Heart right ventricle (tissue), 16 donors: Measurements from ENCODE around the gene PLCB2. TPM values are rescaled to one million over a fixed set of nuclear protein-coding genes. Genes with fewer than 3 reads are reported as not detected.

Source experiments
- ATAC-seq, 8 donors: fragments of 200-7000 bp; cut with Tn5 transposase; one replicate each; pipeline ENCODE4 v1.9.1; 2020; ENCODE audit warnings: mild to moderate bottlenecking in 8 of 8, moderate library complexity in 8 of 8, moderate number of reproducible peaks in 1 of 8
- DNase-seq, 2 donors: peaks; one replicate each; pipeline ENCODE4 v3.0.0-alpha.2; 2020
- H3K27ac ChIP-seq, 10 donors: fragments of 200-600 bp; sonication (generic) in 2 of 10; one replicate each; pipeline versions ENCODE4 v1.5.0 to v1.8.0; 2020 to 2022; ENCODE audit warnings: mild to moderate bottlenecking in 3 of 10
- H3K27me3 ChIP-seq, 7 donors: fragments of 200-600 bp; one replicate each; pipeline ENCODE4 v1.8.0; 2021 to 2022; ENCODE audit warnings: mild to moderate bottlenecking in 2 of 7
- H3K36me3 ChIP-seq, 9 donors: fragments of 200-600 bp; sonication (generic) in 1 of 9; one replicate each; pipeline versions ENCODE4 v1.5.0 to v1.8.0; 2020 to 2022; ENCODE audit warnings: mild to moderate bottlenecking in 2 of 9
- H3K4me1 ChIP-seq, 9 donors: fragments of 200-600 bp; sonication (generic) in 1 of 9; one replicate each; pipeline versions ENCODE4 v1.5.0 to v1.8.0; 2020 to 2022; ENCODE audit warnings: mild to moderate bottlenecking in 4 of 9
- H3K4me3 ChIP-seq, 10 donors: fragments of 200-600 bp; sonication (generic) in 2 of 10; one replicate each; pipeline versions ENCODE4 v1.5.0 to v1.8.0; 2020 to 2022; ENCODE audit warnings: mild to moderate bottlenecking in 7 of 10, moderate library complexity in 2 of 10
- H3K9me3 ChIP-seq, 11 donors: fragments of 200-600 bp in 10 of 11; sonication (generic) in 2 of 11; one replicate each; pipeline versions ENCODE4 v1.5.0 to v1.8.0; 2013 to 2022; ENCODE audit warnings: mild to moderate bottlenecking in 2 of 11, control low read depth in 1 of 11, moderate library complexity in 1 of 11
- CTCF ChIP-seq, 9 donors: fragments of 200-600 bp; sonication (generic) in 2 of 9; IDR thresholded peaks; one replicate each; pipeline versions ENCODE4 v1.5.0 to v1.8.0; 2021 to 2022; ENCODE audit warnings: antibody characterized with exemption in 9 of 9, mild to moderate bottlenecking in 5 of 9, moderate library complexity in 1 of 9
- WGBS, 2 donors: extraction: QIAGEN DNeasy Blood & Tissue Kit; methylation state at CpG; one replicate each; pipeline ENCODE4 v1.1.7; 2013; ENCODE audit warnings: inconsistent platforms in 1 of 2; 5-methylcytosine and 5-hydroxymethylcytosine counted together
- intact Hi-C, 10 donors: fragments of 100-400 bp; cut with DNase I; formaldehyde crosslinking; loops; one replicate each; pipeline versions ENCODE4 v1.11.1 to v1.14.2; 2022
- polyA plus RNA-seq, 2 donors: library from polyadenylated mRNA; stranded (reverse); fragments of 200-250 nt; gene quantifications; one replicate each; pipeline ENCODE4 v1.2.3, GENCODE V29; 2013
- total RNA-seq, 10 donors: library from RNA; stranded (reverse); fragmentation: NEBNext Ultra II Directional in 3 of 10; extraction: Animal tissue kit (Norgen Biotek cat#: 25700) in 3 of 10; gene quantifications; one replicate each; pipeline versions ENCODE4 v1.2.1 to v1.2.4, GENCODE V29; 2021 to 2023
- donor health status: Arrhythmogenic right ventricular cardiomyopathy.
- donor health status: ischemic (EF 13 %, LVEDD 7.1; RV severe dilation, severe dysfunction).
- donor health status: healthy with polysubstance abuse.
- donor health status: DM: no; HTN: yes; CAD: no.
- donor health status: DM: no; HTN: no; CAD: no.
- donor health status: ischemic (EF 25% LVEDD 6.9; RV normal size, moderate dysfunction).
- donor health status: ischemic (EF 25% LVEDD 5.7; RV mildly dilated, moderate dysfunction).
- donor health status: healthy.
- donor health status: DM: yes; HTN: yes; CAD: no.
- donor health status: Ischemic cardiomyopathy.
- donor health status: ischemic (EF 35%, LVEDD 5.7; RV mildly dilated, moderate dysfunction).
- donor health status: nonischemic (EF 11% LVEDD 7.7; RV severe dilation, severe dysfunction).
- donor health status: DM: yes; HTN: yes; CAD: no.
- donor health status: PGD.
- donor health status: ischemic (EF 29% LVEDD 5.4; RV normal size, mild dysfunction).
- donor health status: nonischemic (EF 23%, LVEDD 6.1; RV moderate dilation, normal function).

Gene PLCB2
- total and polyA plus RNA-seq, 12 donors, result 1.2 to 24.4 (median 4.9) TPM

GRCh38 chr15:40345867-40346578 is 38.3 kb upstream of the PLCB2 start:
- intact Hi-C loops, result loop anchor here in 4 of 10 donors (2.0 to 5.0 kb wide), 4 partner anchors 25 to 77 kb away; no protein-coding TSS in a partner anchor
- H3K27ac ChIP-seq, result no peak overlapping the region
- DNase-seq (no peak), ATAC-seq (no peak)
- H3K9me3 ChIP-seq, result no peaks in the 10 kb centered on the region
- no peak overlapping the region for H3K4me3 ChIP-seq
- 94 to 95% methylated on average over 6 of the region's 6 CpGs for WGBS, 2 donors
- no peaks in the 10 kb centered on the region for H3K36me3 ChIP-seq
- peaks cover 11 to 50% (median 37%) of the 10 kb centered on the region in 9 donors for H3K4me1 ChIP-seq
- TF ChIP-seq CTCF (IDR thresholded peaks at IDR 0.05), result no peak
- no peaks in the 10 kb centered on the region for H3K27me3 ChIP-seq

GRCh38 chr15:40345225-40345866 is 37.6 kb upstream of the PLCB2 start:
- DNase-seq (no peak), ATAC-seq (no peak)
- Histone ChIP-seq H3K36me3 (no peaks in the 10 kb centered on the region), H3K9me3 (no peaks in the 10 kb centered on the region), H3K27me3 (no peaks in the 10 kb centered on the region), H3K4me3 (no peak overlapping the region), H3K4me1 (peaks cover 17 to 57% (median 43%) of the 10 kb centered on the region in 9 donors), H3K27ac (no peak overlapping the region)
- TF ChIP-seq CTCF (IDR thresholded peaks at IDR 0.05), result no peak
- WGBS, 2 donors, result 72 to 74% methylated on average over 10 of the region's 10 CpGs
- intact Hi-C loops, result loop anchor here in 4 of 10 donors (2.0 to 5.0 kb wide), 4 partner anchors 25 to 77 kb away; no protein-coding TSS in a partner anchor

- WGBS, 2 donors, result 48 to 49% methylated on average over 15 of the region's 15 CpGs
- H3K9me3 ChIP-seq, result no peaks in the 10 kb centered on the region
- no peak overlapping the region for H3K4me3 ChIP-seq
- intact Hi-C loops, result loop anchor here in 7 of 10 donors (2.0 to 5.0 kb wide), 4 partner anchors 24 to 78 kb away; no protein-coding TSS in a partner anchor
- peak in 1 of 8 donors; percentile 18 for ATAC-seq
- H3K27me3 ChIP-seq, result no peaks in the 10 kb centered on the region
- H3K4me1 ChIP-seq, result peaks cover 24 to 64% (median 50%) of the 10 kb centered on the region in 9 donors
- H3K36me3 ChIP-seq, result no peaks in the 10 kb centered on the region
- peak; percentile 61 to 68 for DNase-seq
- TF ChIP-seq CTCF (IDR thresholded peaks at IDR 0.05), result peak; percentile 58 to 85 (median 82)
- H3K27ac ChIP-seq, result peak overlapping the region in 5 of 10 donors; percentile 9 to 99 (median 72)
These were observed 36.9 kb upstream of the PLCB2 start for GRCh38 chr15:40344631-40345120.

- no peaks in the 10 kb centered on the region for H3K36me3 ChIP-seq
- DNase-seq, result no peak
- H3K9me3 ChIP-seq, result no peaks in the 10 kb centered on the region
- peak overlapping the region in 8 of 10 donors; percentile 41 to 99 (median 74) for H3K27ac ChIP-seq
- H3K4me1 ChIP-seq, result peaks cover 28 to 68% (median 55%) of the 10 kb centered on the region in 9 donors
- intact Hi-C loops, result loop anchor here in 6 of 10 donors (2.0 to 5.0 kb wide), 4 partner anchors 23 to 79 kb away; no protein-coding TSS in a partner anchor
- WGBS, 2 donors, result 44 to 51% methylated on average over 6 of the region's 6 CpGs
- no peak for TF ChIP-seq CTCF (IDR thresholded peaks at IDR 0.05)
- H3K4me3 ChIP-seq, result no peak overlapping the region
- no peaks in the 10 kb centered on the region for H3K27me3 ChIP-seq
- ATAC-seq, result no peak
These were observed 36.5 kb upstream of the PLCB2 start for GRCh38 chr15:40344217-40344616.
